ENCODE data around the gene FANCD2OS.
"Not testable (repeated sequence)": the region's sequence is repeated elsewhere in the genome, so short reads cannot be mapped to it uniquely, and the experiment has no call there.

Gene FANCD2OS

DNA sequence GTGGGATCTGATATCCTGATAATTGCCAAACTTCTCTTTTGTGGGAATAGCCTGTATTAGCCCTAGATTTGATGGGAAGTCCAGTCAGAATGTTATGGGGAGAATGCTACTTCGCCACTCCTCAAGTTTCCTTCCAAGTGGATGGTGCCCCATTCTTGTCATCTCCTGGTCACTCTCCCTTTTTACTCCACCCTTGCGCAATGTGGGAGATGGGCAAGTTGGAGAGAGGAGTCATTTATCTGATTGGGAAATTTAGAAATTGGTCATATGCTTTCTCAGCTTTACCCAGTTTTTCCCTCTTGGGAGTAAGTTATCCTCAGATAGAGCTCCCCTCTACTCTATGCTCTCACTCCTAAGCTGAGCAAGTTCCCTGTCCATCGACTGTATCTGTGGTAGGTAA is 14.4 kb downstream of the FANCD2OS start:
- no peak overlapping the region for H3K4me3 ChIP-seq (ENCODE audit: low read depth, low read length)
- DNase-seq (ENCODE audit: low read depth), result no peak
- TF ChIP-seq POLR2A (IDR thresholded peaks at IDR 0.05; ENCODE audit: extremely low read depth, insufficient read length) (no peak), MYC (IDR thresholded peaks at IDR 0.05; ENCODE audit: low read depth, low read length) (no peak)
- TF ChIP-seq, protein P1, sequence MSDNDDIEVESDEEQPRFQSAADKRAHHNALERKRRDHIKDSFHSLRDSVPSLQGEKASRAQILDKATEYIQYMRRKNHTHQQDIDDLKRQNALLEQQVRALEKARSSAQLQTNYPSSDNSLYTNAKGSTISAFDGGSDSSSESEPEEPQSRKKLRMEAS (IDR thresholded peaks at IDR 0.05; ENCODE audit: low read depth, low read length), result no peak
- TF ChIP-seq, protein P2, sequence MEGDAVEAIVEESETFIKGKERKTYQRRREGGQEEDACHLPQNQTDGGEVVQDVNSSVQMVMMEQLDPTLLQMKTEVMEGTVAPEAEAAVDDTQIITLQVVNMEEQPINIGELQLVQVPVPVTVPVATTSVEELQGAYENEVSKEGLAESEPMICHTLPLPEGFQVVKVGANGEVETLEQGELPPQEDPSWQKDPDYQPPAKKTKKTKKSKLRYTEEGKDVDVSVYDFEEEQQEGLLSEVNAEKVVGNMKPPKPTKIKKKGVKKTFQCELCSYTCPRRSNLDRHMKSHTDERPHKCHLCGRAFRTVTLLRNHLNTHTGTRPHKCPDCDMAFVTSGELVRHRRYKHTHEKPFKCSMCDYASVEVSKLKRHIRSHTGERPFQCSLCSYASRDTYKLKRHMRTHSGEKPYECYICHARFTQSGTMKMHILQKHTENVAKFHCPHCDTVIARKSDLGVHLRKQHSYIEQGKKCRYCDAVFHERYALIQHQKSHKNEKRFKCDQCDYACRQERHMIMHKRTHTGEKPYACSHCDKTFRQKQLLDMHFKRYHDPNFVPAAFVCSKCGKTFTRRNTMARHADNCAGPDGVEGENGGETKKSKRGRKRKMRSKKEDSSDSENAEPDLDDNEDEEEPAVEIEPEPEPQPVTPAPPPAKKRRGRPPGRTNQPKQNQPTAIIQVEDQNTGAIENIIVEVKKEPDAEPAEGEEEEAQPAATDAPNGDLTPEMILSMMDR (IDR thresholded peaks at IDR 0.05; ENCODE audit: low read depth, low read length), result no peak

DNA sequence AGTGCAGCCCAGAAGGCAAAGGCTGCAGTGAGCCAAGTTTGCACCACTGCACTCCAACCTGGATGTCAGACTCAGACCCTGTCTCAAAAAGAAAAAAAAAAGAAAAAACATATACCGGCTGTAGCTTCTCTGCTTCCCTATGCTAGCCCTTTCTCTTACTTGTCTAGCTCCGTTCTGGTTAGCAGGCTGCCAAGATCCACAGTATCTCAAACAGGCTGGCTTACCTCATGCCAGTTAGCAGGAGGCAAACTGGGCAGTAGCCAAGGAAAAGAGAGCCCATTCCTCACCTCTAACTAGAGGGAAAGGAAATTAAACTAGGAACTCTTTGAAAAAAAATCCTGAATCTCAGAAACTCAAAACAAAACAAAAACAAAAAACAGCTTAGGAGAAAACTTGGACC is 16.7 kb downstream of the FANCD2OS start:
- DNase-seq (ENCODE audit: low read depth); H3K4me3 ChIP-seq (ENCODE audit: low read depth, low read length): not testable (repeated sequence)

DNA sequence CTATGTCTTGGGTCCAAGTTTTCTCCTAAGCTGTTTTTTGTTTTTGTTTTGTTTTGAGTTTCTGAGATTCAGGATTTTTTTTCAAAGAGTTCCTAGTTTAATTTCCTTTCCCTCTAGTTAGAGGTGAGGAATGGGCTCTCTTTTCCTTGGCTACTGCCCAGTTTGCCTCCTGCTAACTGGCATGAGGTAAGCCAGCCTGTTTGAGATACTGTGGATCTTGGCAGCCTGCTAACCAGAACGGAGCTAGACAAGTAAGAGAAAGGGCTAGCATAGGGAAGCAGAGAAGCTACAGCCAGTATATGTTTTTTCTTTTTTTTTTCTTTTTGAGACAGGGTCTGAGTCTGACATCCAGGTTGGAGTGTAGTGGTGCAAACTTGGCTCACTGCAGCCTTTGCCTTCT is 17.3 kb downstream of the FANCD2OS start:
- not testable (repeated sequence) for H3K4me3 ChIP-seq (ENCODE audit: low read depth, low read length); DNase-seq (ENCODE audit: low read depth)

DNA sequence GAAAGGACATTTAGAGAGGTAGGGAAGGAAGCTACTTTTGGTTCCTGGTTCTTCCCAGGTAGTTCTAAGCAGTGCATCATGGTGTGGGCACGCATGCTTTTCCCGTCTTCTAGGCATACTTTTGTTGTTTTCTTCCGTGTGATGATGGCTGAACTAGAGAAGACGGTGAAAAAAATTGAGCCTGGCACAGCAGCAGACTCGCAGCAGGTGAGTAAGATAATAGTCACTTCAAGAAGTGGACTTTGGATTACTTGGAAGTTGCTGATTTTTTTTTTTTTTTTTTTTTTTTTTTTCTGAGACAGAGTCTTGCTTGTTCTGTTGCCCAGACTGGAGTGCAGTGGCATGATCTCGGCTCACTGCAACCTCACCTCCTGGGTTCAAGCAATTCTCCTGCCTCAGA is 17.9 kb downstream of the FANCD2OS start:
- DNase-seq (ENCODE audit: low read depth), result no peak
- H3K4me3 ChIP-seq (ENCODE audit: low read depth, low read length), result no peak overlapping the region
- TF ChIP-seq MYC (IDR thresholded peaks at IDR 0.05; ENCODE audit: low read depth, low read length) (no peak), POLR2A (IDR thresholded peaks at IDR 0.05; ENCODE audit: extremely low read depth, insufficient read length) (no peak)
- TF ChIP-seq, protein P1 (IDR thresholded peaks at IDR 0.05; ENCODE audit: low read depth, low read length), result no peak
- TF ChIP-seq, protein P2 (IDR thresholded peaks at IDR 0.05; ENCODE audit: low read depth, low read length), result no peak

DNA sequence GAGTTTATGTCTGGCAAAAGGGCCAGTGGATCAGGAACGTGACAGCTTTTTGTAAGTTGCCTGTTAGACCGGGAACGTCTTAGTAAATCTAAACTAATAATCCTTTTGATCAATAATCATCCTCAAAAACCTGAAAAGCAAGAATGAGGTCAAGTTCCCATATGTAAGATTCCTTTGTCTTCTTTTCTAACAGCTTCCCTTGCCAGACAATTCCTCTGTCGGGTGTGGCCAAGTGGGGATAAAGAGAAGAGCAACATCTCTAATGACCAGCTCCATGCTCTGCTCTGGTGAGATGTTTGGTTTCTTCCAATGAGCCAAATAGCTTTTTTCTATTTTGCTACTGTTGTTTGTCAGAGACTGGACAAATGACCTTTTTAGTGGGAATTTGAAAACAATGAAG is 19.8 kb downstream of the FANCD2OS start:
- no peak for DNase-seq (ENCODE audit: low read depth)
- TF ChIP-seq MYC (IDR thresholded peaks at IDR 0.05; ENCODE audit: low read depth, low read length) (no peak), POLR2A (IDR thresholded peaks at IDR 0.05; ENCODE audit: extremely low read depth, insufficient read length) (no peak)
- TF ChIP-seq, protein P1 (IDR thresholded peaks at IDR 0.05; ENCODE audit: low read depth, low read length), result no peak
- TF ChIP-seq, protein P2 (IDR thresholded peaks at IDR 0.05; ENCODE audit: low read depth, low read length), result no peak
- no peak overlapping the region for H3K4me3 ChIP-seq (ENCODE audit: low read depth, low read length)

DNA sequence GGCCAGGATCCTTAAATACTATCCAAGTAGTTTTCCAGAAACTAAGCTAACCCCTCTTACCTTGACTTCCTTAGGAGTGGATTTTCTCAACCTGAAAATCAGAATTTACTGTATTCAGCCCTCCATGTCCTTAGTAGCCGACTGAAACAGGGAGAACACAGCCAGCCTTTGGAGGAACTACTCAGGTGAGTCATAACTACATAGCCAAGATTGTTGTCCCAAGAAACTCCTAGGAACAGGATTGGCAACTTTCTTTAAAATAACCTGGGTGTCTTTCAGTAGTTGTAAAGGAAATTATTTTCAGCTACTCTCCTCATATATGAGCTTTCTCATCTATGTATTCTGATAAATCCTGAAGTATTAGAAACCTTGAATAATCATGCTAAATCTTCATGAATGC is 22.3 kb downstream of the FANCD2OS start:
- H3K4me3 ChIP-seq (ENCODE audit: low read depth, low read length), result no peak overlapping the region
- no peak for DNase-seq (ENCODE audit: low read depth)
- TF ChIP-seq MYC (IDR thresholded peaks at IDR 0.05; ENCODE audit: low read depth, low read length) (no peak), POLR2A (IDR thresholded peaks at IDR 0.05; ENCODE audit: extremely low read depth, insufficient read length) (no peak)
- TF ChIP-seq, protein P1 (IDR thresholded peaks at IDR 0.05; ENCODE audit: low read depth, low read length), result no peak
- TF ChIP-seq, protein P2 (IDR thresholded peaks at IDR 0.05; ENCODE audit: low read depth, low read length), result no peak

DNA sequence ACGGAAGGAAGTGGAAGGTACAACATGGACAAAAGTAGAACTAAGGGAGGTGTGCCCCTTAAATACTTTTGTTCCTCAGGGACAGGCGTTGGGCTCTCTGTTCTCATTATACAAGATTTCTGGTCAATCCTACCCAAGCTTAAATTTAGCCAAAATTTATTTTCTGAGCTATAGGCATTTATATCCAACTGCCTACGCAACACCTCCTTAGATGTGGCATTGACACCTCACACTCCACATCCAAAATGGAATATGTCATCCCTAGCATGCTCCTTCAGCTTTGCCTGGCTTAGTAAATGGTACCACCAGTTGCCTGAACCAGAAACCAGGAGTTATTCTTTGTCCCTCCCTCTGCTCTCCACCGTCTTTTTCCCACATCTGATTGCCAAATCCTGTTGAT is 26.2 kb downstream of the FANCD2OS start:
- no peak for DNase-seq (ENCODE audit: low read depth)
- TF ChIP-seq, protein P2 (IDR thresholded peaks at IDR 0.05; ENCODE audit: low read depth, low read length), result no peak
- no peak for TF ChIP-seq POLR2A (IDR thresholded peaks at IDR 0.05; ENCODE audit: extremely low read depth, insufficient read length)
- no peak for TF ChIP-seq MYC (IDR thresholded peaks at IDR 0.05; ENCODE audit: low read depth, low read length)
- H3K4me3 ChIP-seq (ENCODE audit: low read depth, low read length), result no peak overlapping the region

Measured in NB4 (cell line).